GM18873 (cell line): ENCODE results near the gene CPXM2.

ENCODE experiments used
- ATAC-seq: cut with Tn5 transposase; IDR thresholded peaks from one replicate; pipeline ENCODE4 v1.9.1; 2021; ENCODE audit warnings: mild to moderate bottlenecking, moderate library complexity, moderate number of reproducible peaks; ENCODE audit not compliant: unreplicated experiment, low FRiP score

CPXM2 gene

GRCh38 chr10:123906296-123906695 lies 14.7 kb upstream of the CPXM2 start:
- ATAC-seq: no peak

- no peak for ATAC-seq
Observed at GRCh38 chr10:123904834-123905409, 13.3 kb upstream of the CPXM2 start.

- ATAC-seq: no peak
Observed at GRCh38 chr10:123903621-123904020, 12.0 kb upstream of the CPXM2 start.

- no peak for ATAC-seq
Observed at GRCh38 chr10:123901621-123902020, 10.0 kb upstream of the CPXM2 start.

- ATAC-seq: no peak
Observed at GRCh38 chr10:123897146-123897545, 5.5 kb upstream of the CPXM2 start.

GRCh38 chr10:123896246-123896927 lies 4.8 kb upstream of the CPXM2 start:
- no peak for ATAC-seq

- no peak for ATAC-seq
Observed at GRCh38 chr10:123893651-123894050, 2.0 kb upstream of the CPXM2 start.

GRCh38 chr10:123890756-123891143 lies 857 bp downstream of the CPXM2 start:
- ATAC-seq: no peak

GRCh38 chr10:123890226-123890625 lies 1.4 kb downstream of the CPXM2 start:
- no peak for ATAC-seq

- ATAC-seq: no peak
Observed at GRCh38 chr10:123889821-123890220, 1.8 kb downstream of the CPXM2 start.

- no peak for ATAC-seq
Observed at GRCh38 chr10:123888751-123889150, 2.9 kb downstream of the CPXM2 start.

GRCh38 chr10:123888256-123888655 lies 3.4 kb downstream of the CPXM2 start:
- no peak for ATAC-seq

- no peak for ATAC-seq
Observed at GRCh38 chr10:123886292-123886691, 5.3 kb downstream of the CPXM2 start.

- ATAC-seq: no peak
Observed at GRCh38 chr10:123885406-123886170, 6.0 kb downstream of the CPXM2 start.

GRCh38 chr10:123884907-123885381 lies 6.7 kb downstream of the CPXM2 start:
- no peak for ATAC-seq

GRCh38 chr10:123884351-123884906 lies 7.2 kb downstream of the CPXM2 start:
- no peak for ATAC-seq

- ATAC-seq: no peak
Observed at GRCh38 chr10:123883673-123884320, 7.8 kb downstream of the CPXM2 start.

GRCh38 chr10:123882681-123883445 lies 8.7 kb downstream of the CPXM2 start:
- no peak for ATAC-seq

GRCh38 chr10:123882177-123882576 lies 9.4 kb downstream of the CPXM2 start:
- ATAC-seq: no peak
